Effector memory CD8-positive, alpha-beta T cell (primary cell): ENCODE results near the gene ARSJ.
A peak's percentile ranks its signal among the peaks of the same experiment; 100 is the strongest.
"Not testable (repeated sequence)": the region's sequence is repeated elsewhere in the genome, so short reads cannot be mapped to it uniquely, and the experiment has no call there.

ENCODE experiments used
- ATAC-seq: fragments of 150-1000 bp; cut with Tn5 transposase; replicated peaks from 2 replicates; pipeline ENCODE4 v1.10.0; 2021; ENCODE audit warnings: mild to moderate bottlenecking, moderate library complexity
- DNase-seq, 3 experiments: peaks; one replicate each; pipeline ENCODE4 v3.0.0; 2021
- H3K27ac Mint-ChIP-seq, 2 donors: one replicate each; pipeline ENCODE4 v1.8.0; 2022; ENCODE audit warnings: mild to moderate bottlenecking in 2 of 2, mixed read lengths in 2 of 2, moderate library complexity in 2 of 2
- H3K27me3 Mint-ChIP-seq, 2 donors: one replicate each; pipeline ENCODE4 v1.8.0; 2022; ENCODE audit warnings: mixed read lengths in 2 of 2
- H3K36me3 Mint-ChIP-seq: one replicate; pipeline ENCODE4 v1.8.0; 2022; ENCODE audit warnings: mild to moderate bottlenecking, moderate library complexity, mixed read lengths; ENCODE audit not compliant: insufficient read depth
- H3K4me1 Mint-ChIP-seq, 2 donors: one replicate each; pipeline ENCODE4 v1.8.0; 2022; ENCODE audit warnings: low read depth in 2 of 2, mixed read lengths in 2 of 2
- H3K4me3 Mint-ChIP-seq, 2 donors: one replicate each; pipeline ENCODE4 v1.8.0; 2022; ENCODE audit warnings: mild to moderate bottlenecking in 2 of 2, mixed read lengths in 2 of 2, moderate library complexity in 2 of 2
- H3K9me3 Mint-ChIP-seq, 2 donors: one replicate each; pipeline ENCODE4 v1.8.0; 2022; ENCODE audit warnings: mixed read lengths in 2 of 2

ARSJ gene

GRCh38 chr4:114005569-114006442 lies 26.4 kb upstream of the ARSJ start:
- Mint-ChIP-seq H3K27ac (peak overlapping the region in 1 of 2 donors; percentile 81), H3K4me3 (peak overlapping the region; percentile 30 to 69)
- DNase-seq = peak in 1 of 3 experiments; percentile 7

GRCh38 chr4:114004483-114005226 lies 25.2 kb upstream of the ARSJ start:
- DNase-seq = peak in 2 of 3 experiments; percentile 46 to 49
- peaks cover 0 to 16% of the 10 kb centered on the region in 2 donors for H3K27me3 Mint-ChIP-seq
- ATAC-seq = peak; percentile 49
- not testable (repeated sequence) for H3K9me3 Mint-ChIP-seq, H3K36me3 Mint-ChIP-seq
- H3K27ac Mint-ChIP-seq = peak overlapping the region; percentile 78 to 81
- peaks cover 14 to 18% of the 10 kb centered on the region in 2 donors for H3K4me1 Mint-ChIP-seq
- H3K4me3 Mint-ChIP-seq = peak overlapping the region; percentile 62 to 69

More at GRCh38 chr4:114005569-114006442, 26.4 kb upstream of the ARSJ start:
- peak; percentile 82 for ATAC-seq
- H3K4me1 Mint-ChIP-seq = peaks cover 14 to 18% of the 10 kb centered on the region in 2 donors
- H3K27me3 Mint-ChIP-seq = peaks cover 0 to 25% of the 10 kb centered on the region in 2 donors
- peaks cover 7% of the 10 kb centered on the region for H3K36me3 Mint-ChIP-seq
- H3K9me3 Mint-ChIP-seq = no peaks in the 10 kb centered on the region

GRCh38 chr4:113998531-113998930 lies 19.1 kb upstream of the ARSJ start:
- Mint-ChIP-seq H3K27me3 (peaks cover 0 to 9% of the 10 kb centered on the region in 2 donors), H3K27ac (no peak overlapping the region), H3K4me3 (no peak overlapping the region), H3K36me3 (no peaks in the 10 kb centered on the region), H3K4me1 (peaks cover 0 to 6% of the 10 kb centered on the region in 2 donors), H3K9me3 (no peaks in the 10 kb centered on the region)
- ATAC-seq = no peak
- no peak for DNase-seq

- peaks cover 0 to 6% of the 10 kb centered on the region in 2 donors for H3K4me1 Mint-ChIP-seq
- H3K27me3 Mint-ChIP-seq = peaks cover 0 to 9% of the 10 kb centered on the region in 2 donors
- H3K36me3 Mint-ChIP-seq = no peaks in the 10 kb centered on the region
- ATAC-seq = no peak
- no peak overlapping the region for H3K27ac Mint-ChIP-seq
- H3K4me3 Mint-ChIP-seq = no peak overlapping the region
- no peaks in the 10 kb centered on the region for H3K9me3 Mint-ChIP-seq
- DNase-seq = no peak
Measured at GRCh38 chr4:113998079-113998478, 18.6 kb upstream of the ARSJ start.

- H3K9me3 Mint-ChIP-seq = no peaks in the 10 kb centered on the region
- ATAC-seq = no peak
- no peak for DNase-seq
- H3K4me1 Mint-ChIP-seq = peaks cover 0 to 6% of the 10 kb centered on the region in 2 donors
- peak overlapping the region in 1 of 2 donors; percentile 39 for H3K27ac Mint-ChIP-seq
- H3K36me3 Mint-ChIP-seq = no peaks in the 10 kb centered on the region
- H3K27me3 Mint-ChIP-seq = peaks cover 0 to 1% of the 10 kb centered on the region in 2 donors
- no peak overlapping the region for H3K4me3 Mint-ChIP-seq
Measured at GRCh38 chr4:113997206-113997605, 17.8 kb upstream of the ARSJ start.

- peak overlapping the region in 1 of 2 donors; percentile 39 for H3K27ac Mint-ChIP-seq
- no peaks in the 10 kb centered on the region for H3K27me3 Mint-ChIP-seq
- ATAC-seq (no peak), DNase-seq (no peak)
- peaks cover 0 to 6% of the 10 kb centered on the region in 2 donors for H3K4me1 Mint-ChIP-seq
- no peaks in the 10 kb centered on the region for H3K9me3 Mint-ChIP-seq
- no peak overlapping the region for H3K4me3 Mint-ChIP-seq
- no peaks in the 10 kb centered on the region for H3K36me3 Mint-ChIP-seq
Measured at GRCh38 chr4:113996599-113997177, 17.2 kb upstream of the ARSJ start.

- Mint-ChIP-seq H3K27me3 (no peaks in the 10 kb centered on the region), H3K4me3 (no peak overlapping the region), H3K4me1 (peaks cover 0 to 6% of the 10 kb centered on the region in 2 donors), H3K9me3 (peaks cover 0 to 4% of the 10 kb centered on the region in 2 donors), H3K27ac (no peak overlapping the region), H3K36me3 (no peaks in the 10 kb centered on the region)
- ATAC-seq = no peak
- no peak for DNase-seq
Measured at GRCh38 chr4:113993887-113994286, 14.4 kb upstream of the ARSJ start.

GRCh38 chr4:113990886-113991285 lies 11.4 kb upstream of the ARSJ start:
- H3K36me3 Mint-ChIP-seq = no peaks in the 10 kb centered on the region
- DNase-seq (no peak), ATAC-seq (no peak)
- H3K9me3 Mint-ChIP-seq = peaks cover 0 to 8% of the 10 kb centered on the region in 2 donors
- peaks cover 0 to 6% of the 10 kb centered on the region in 2 donors for H3K27me3 Mint-ChIP-seq
- no peak overlapping the region for H3K4me3 Mint-ChIP-seq
- no peak overlapping the region for H3K27ac Mint-ChIP-seq
- no peaks in the 10 kb centered on the region for H3K4me1 Mint-ChIP-seq

- Mint-ChIP-seq H3K36me3 (no peaks in the 10 kb centered on the region), H3K9me3 (peaks cover 0 to 8% of the 10 kb centered on the region in 2 donors), H3K4me1 (no peaks in the 10 kb centered on the region), H3K4me3 (no peak overlapping the region), H3K27ac (no peak overlapping the region), H3K27me3 (peaks cover 7 to 22% of the 10 kb centered on the region in 2 donors)
- ATAC-seq = no peak
- no peak for DNase-seq
Measured at GRCh38 chr4:113987382-113987941, 8.0 kb upstream of the ARSJ start.

GRCh38 chr4:113982181-113982580 lies 2.7 kb upstream of the ARSJ start:
- Mint-ChIP-seq H3K36me3 (no peaks in the 10 kb centered on the region), H3K27me3 (peaks cover 47 to 55% of the 10 kb centered on the region in 2 donors), H3K4me3 (no peak overlapping the region), H3K27ac (no peak overlapping the region), H3K9me3 (no peaks in the 10 kb centered on the region), H3K4me1 (peaks cover 11 to 12% of the 10 kb centered on the region in 2 donors)
- DNase-seq = no peak
- no peak for ATAC-seq

- ATAC-seq = no peak
- H3K36me3 Mint-ChIP-seq = no peaks in the 10 kb centered on the region
- H3K9me3 Mint-ChIP-seq = no peaks in the 10 kb centered on the region
- no peak overlapping the region for H3K4me3 Mint-ChIP-seq
- H3K4me1 Mint-ChIP-seq = peaks cover 11 to 12% of the 10 kb centered on the region in 2 donors
- no peak for DNase-seq
- H3K27ac Mint-ChIP-seq = no peak overlapping the region
- peaks cover 47 to 54% of the 10 kb centered on the region in 2 donors for H3K27me3 Mint-ChIP-seq
Measured at GRCh38 chr4:113981591-113981990, 2.1 kb upstream of the ARSJ start.

- peak overlapping the region; percentile 76 to 85 for H3K4me3 Mint-ChIP-seq
- peaks cover 47 to 60% of the 10 kb centered on the region in 2 donors for H3K27me3 Mint-ChIP-seq
- no peaks in the 10 kb centered on the region for H3K9me3 Mint-ChIP-seq
- H3K27ac Mint-ChIP-seq = peak overlapping the region in 1 of 2 donors; percentile 79
- H3K4me1 Mint-ChIP-seq = peaks cover 11 to 12% of the 10 kb centered on the region in 2 donors
- no peaks in the 10 kb centered on the region for H3K36me3 Mint-ChIP-seq
- DNase-seq (no peak), ATAC-seq (peak; percentile 46)
Measured at GRCh38 chr4:113979905-113980615, 613 bp upstream of the ARSJ start.
